HG03097 (cell line): ENCODE data around the gene PRKD1.

Experiments used
- ATAC-seq: cut with Tn5 transposase; IDR thresholded peaks from one replicate; pipeline ENCODE4 v1.9.1; 2021; ENCODE audit not compliant: unreplicated experiment, low FRiP score

The PRKD1 gene

GRCh38 chr14:29630566-29631160 is 297.0 kb downstream of the PRKD1 start:
- no peak for ATAC-seq

- no peak for ATAC-seq
Observed at GRCh38 chr14:29629839-29630238, 297.8 kb downstream of the PRKD1 start.

- no peak for ATAC-seq
Observed at GRCh38 chr14:29627137-29627536, 300.5 kb downstream of the PRKD1 start.

GRCh38 chr14:29618323-29619067 is 309.2 kb downstream of the PRKD1 start:
- ATAC-seq: no peak

- ATAC-seq: no peak
Observed at GRCh38 chr14:29616922-29617321, 310.7 kb downstream of the PRKD1 start.

- ATAC-seq: no peak
Observed at GRCh38 chr14:29608861-29609260, 318.8 kb downstream of the PRKD1 start.

- ATAC-seq: no peak
Observed at GRCh38 chr14:29607169-29607568, 320.5 kb downstream of the PRKD1 start.

- ATAC-seq: no peak
Observed at GRCh38 chr14:29603696-29604095, 324.0 kb downstream of the PRKD1 start.

- no peak for ATAC-seq
Observed at GRCh38 chr14:29601616-29602015, 326.0 kb downstream of the PRKD1 start.

GRCh38 chr14:29587761-29588470 is 339.7 kb downstream of the PRKD1 start:
- ATAC-seq: no peak

- no peak for ATAC-seq
Observed at GRCh38 chr14:29587046-29587445, 340.6 kb downstream of the PRKD1 start.

GRCh38 chr14:29584992-29585391 is 342.7 kb downstream of the PRKD1 start:
- ATAC-seq: no peak

GRCh38 chr14:29580763-29581162 is 346.9 kb downstream of the PRKD1 start:
- no peak for ATAC-seq

- no peak for ATAC-seq
Observed at GRCh38 chr14:29579838-29580237, 347.8 kb downstream of the PRKD1 start.

- no peak for ATAC-seq
Observed at GRCh38 chr14:29576927-29577326, 350.7 kb downstream of the PRKD1 start.

GRCh38 chr14:29569194-29569593 is 358.5 kb downstream of the PRKD1 start:
- no peak for ATAC-seq

GRCh38 chr14:29566194-29566593 is 361.5 kb downstream of the PRKD1 start:
- ATAC-seq: no peak

- no peak for ATAC-seq
Observed at GRCh38 chr14:29558516-29558915, 369.1 kb downstream of the PRKD1 start.

- no peak for ATAC-seq
Observed at GRCh38 chr14:29554335-29554734, 373.3 kb downstream of the PRKD1 start.

- no peak for ATAC-seq
Observed at GRCh38 chr14:29553427-29553826, 374.2 kb downstream of the PRKD1 start.

- ATAC-seq: no peak
Observed at GRCh38 chr14:29548948-29549370, 378.7 kb downstream of the PRKD1 start.

- ATAC-seq: no peak
Observed at GRCh38 chr14:29545714-29546113, 381.9 kb downstream of the PRKD1 start.
